ENCODE measurements around the gene SLC26A1. TPM values are rescaled to one million over a fixed set of nuclear protein-coding genes. Genes with fewer than 3 reads are reported as not detected.
A peak's percentile ranks its signal among the peaks of the same experiment; 100 is the strongest.

The SLC26A1 gene
- total and polyA plus RNA-seq, 2 of the 13 experiments (the other 11 are each of a cell fraction or from before 2014, with no cell fraction given), result 5.4 to 22.9 TPM

DNA sequence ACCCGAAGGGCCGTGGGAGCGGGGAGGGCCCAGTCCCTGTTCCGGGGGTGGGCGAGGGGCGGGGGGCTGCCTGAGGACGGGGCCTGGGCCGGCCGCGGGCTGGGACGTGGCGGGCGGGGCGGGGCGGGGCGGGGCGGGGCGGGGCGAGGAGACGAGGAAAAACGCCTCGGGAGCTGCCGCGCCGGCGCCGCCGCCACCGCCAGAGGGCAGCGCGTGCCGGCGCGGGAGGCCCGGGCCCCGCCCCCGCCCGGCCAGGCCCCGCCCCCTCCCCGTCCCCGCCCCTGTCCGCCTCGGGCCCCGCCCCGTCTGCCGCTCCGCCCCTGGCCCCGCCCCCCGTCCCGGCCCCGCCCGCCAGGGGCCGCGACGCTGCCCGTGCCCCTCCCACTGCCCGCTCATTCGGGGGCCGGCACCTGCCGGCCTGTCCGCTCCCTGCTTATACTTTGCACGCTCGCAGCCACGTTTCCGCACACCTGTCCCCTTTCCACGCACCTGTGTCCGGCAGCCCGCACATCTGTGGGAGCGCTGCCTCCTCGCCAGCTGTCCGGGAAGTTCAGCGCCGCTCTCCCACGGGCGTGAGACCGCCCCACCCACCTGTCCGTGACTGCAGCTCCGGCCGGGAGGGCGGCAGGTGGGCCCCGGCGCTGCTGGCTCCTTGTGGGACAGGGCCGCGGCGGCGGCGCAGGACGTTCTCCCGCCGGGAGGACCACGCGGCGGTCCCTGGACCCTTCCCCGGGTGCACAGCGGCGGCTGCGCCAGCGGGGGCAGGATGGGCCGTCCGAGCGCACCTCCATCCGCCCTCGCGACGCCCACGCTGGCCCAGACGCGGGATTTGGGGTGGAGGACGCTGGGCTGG is 16.6 kb upstream of the SLC26A1 start (continued):
- peak; percentile 86 for TF ChIP-seq DNMT1 (CRISPR knock-in tag; IDR thresholded peaks at IDR 0.05)
- peak; percentile 67; the same call in 1 of the 2 replicates for TF ChIP-seq ZFX (CRISPR knock-in tag; IDR thresholded peaks at IDR 0.05; ENCODE audit: low read depth)
- TF ChIP-seq, protein P1, sequence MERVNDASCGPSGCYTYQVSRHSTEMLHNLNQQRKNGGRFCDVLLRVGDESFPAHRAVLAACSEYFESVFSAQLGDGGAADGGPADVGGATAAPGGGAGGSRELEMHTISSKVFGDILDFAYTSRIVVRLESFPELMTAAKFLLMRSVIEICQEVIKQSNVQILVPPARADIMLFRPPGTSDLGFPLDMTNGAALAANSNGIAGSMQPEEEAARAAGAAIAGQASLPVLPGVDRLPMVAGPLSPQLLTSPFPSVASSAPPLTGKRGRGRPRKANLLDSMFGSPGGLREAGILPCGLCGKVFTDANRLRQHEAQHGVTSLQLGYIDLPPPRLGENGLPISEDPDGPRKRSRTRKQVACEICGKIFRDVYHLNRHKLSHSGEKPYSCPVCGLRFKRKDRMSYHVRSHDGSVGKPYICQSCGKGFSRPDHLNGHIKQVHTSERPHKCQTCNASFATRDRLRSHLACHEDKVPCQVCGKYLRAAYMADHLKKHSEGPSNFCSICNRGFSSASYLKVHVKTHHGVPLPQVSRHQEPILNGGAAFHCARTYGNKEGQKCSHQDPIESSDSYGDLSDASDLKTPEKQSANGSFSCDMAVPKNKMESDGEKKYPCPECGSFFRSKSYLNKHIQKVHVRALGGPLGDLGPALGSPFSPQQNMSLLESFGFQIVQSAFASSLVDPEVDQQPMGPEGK (CRISPR knock-in tag; IDR thresholded peaks at IDR 0.05), result peak; percentile 35; the same call in 1 of the 2 replicates
- TF ChIP-seq ZSCAN31 (CRISPR knock-in tag; IDR thresholded peaks at IDR 0.05; ENCODE audit: low read depth), result no peak
- no peak for TF ChIP-seq GTF3A (CRISPR knock-in tag; conservative IDR thresholded peaks at IDR 0.05)
- no peak for TF ChIP-seq SNRNP70 (IDR thresholded peaks at IDR 0.05; ENCODE audit: low read depth, low read length)
- peak; percentile 28; the same call in 1 of the 2 replicates for TF ChIP-seq MYC (CRISPR knock-in tag; IDR thresholded peaks at IDR 0.05; ENCODE audit: borderline replicate concordance)
- 0 out of 2 replicates have a peak, but pooled peaks have one; percentile 42 for TF ChIP-seq TMF1 (CRISPR knock-in tag; IDR thresholded peaks at IDR 0.05; ENCODE audit: low read depth)
- TF ChIP-seq ELF3 (CRISPR knock-in tag; IDR thresholded peaks at IDR 0.05), result 0 out of 2 replicates have a peak, but pooled peaks have one; percentile 21
- TF ChIP-seq YY1 (IDR thresholded peaks at IDR 0.05; ENCODE audit: insufficient read depth, insufficient replicate concordance, low read depth, low read length), result peak; percentile 18
- no peak for TF ChIP-seq ZNF354B (CRISPR knock-in tag; IDR thresholded peaks at IDR 0.05)
- TF ChIP-seq ATM (IDR thresholded peaks at IDR 0.05; ENCODE audit: borderline replicate concordance), result no peak
- TF ChIP-seq ZNF839 (CRISPR knock-in tag; IDR thresholded peaks at IDR 0.05; ENCODE audit: borderline replicate concordance), result peak; percentile 41; the same call in 1 of the 2 replicates
- 0 out of 2 replicates have a peak, but pooled peaks have one; percentile 12 for TF ChIP-seq ZNF138 (CRISPR knock-in tag; IDR thresholded peaks at IDR 0.05; ENCODE audit: low read depth)
- no peak for TF ChIP-seq NFYB (CRISPR knock-in tag; IDR thresholded peaks at IDR 0.05)
- no peak for TF ChIP-seq HHEX (CRISPR knock-in tag; IDR thresholded peaks at IDR 0.05)
- TF ChIP-seq, protein P2, sequence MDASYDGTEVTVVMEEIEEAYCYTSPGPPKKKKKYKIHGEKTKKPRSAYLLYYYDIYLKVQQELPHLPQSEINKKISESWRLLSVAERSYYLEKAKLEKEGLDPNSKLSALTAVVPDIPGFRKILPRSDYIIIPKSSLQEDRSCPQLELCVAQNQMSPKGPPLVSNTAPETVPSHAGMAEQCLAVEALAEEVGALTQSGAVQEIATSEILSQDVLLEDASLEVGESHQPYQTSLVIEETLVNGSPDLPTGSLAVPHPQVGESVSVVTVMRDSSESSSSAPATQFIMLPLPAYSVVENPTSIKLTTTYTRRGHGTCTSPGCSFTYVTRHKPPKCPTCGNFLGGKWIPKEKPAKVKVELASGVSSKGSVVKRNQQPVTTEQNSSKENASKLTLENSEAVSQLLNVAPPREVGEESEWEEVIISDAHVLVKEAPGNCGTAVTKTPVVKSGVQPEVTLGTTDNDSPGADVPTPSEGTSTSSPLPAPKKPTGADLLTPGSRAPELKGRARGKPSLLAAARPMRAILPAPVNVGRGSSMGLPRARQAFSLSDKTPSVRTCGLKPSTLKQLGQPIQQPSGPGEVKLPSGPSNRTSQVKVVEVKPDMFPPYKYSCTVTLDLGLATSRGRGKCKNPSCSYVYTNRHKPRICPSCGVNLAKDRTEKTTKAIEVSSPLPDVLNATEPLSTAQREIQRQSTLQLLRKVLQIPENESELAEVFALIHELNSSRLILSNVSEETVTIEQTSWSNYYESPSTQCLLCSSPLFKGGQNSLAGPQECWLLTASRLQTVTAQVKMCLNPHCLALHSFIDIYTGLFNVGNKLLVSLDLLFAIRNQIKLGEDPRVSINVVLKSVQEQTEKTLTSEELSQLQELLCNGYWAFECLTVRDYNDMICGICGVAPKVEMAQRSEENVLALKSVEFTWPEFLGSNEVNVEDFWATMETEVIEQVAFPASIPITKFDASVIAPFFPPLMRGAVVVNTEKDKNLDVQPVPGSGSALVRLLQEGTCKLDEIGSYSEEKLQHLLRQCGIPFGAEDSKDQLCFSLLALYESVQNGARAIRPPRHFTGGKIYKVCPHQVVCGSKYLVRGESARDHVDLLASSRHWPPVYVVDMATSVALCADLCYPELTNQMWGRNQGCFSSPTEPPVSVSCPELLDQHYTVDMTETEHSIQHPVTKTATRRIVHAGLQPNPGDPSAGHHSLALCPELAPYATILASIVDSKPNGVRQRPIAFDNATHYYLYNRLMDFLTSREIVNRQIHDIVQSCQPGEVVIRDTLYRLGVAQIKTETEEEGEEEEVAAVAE (CRISPR knock-in tag; IDR thresholded peaks at IDR 0.05; ENCODE audit: borderline replicate concordance), result no peak
- TF ChIP-seq HDAC6 (IDR thresholded peaks at IDR 0.05; ENCODE audit: low read depth, low read length), result no peak
- TF ChIP-seq ZNF614 (CRISPR knock-in tag; IDR thresholded peaks at IDR 0.05; ENCODE audit: borderline replicate concordance), result peak; percentile 5; the same call in 1 of the 2 replicates
- TF ChIP-seq, protein P3, sequence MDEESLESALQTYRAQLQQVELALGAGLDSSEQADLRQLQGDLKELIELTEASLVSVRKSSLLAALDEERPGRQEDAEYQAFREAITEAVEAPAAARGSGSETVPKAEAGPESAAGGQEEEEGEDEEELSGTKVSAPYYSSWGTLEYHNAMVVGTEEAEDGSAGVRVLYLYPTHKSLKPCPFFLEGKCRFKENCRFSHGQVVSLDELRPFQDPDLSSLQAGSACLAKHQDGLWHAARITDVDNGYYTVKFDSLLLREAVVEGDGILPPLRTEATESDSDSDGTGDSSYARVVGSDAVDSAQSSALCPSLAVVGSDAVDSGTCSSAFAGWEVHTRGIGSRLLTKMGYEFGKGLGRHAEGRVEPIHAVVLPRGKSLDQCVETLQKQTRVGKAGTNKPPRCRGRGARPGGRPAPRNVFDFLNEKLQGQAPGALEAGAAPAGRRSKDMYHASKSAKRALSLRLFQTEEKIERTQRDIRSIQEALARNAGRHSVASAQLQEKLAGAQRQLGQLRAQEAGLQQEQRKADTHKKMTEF (CRISPR knock-in tag; IDR thresholded peaks at IDR 0.05), result peak; percentile 32; the same call in 1 of the 2 replicates
- TF ChIP-seq HES4 (CRISPR knock-in tag; IDR thresholded peaks at IDR 0.05; ENCODE audit: borderline replicate concordance), result peak; percentile 12; the same call in 1 of the 2 replicates
- peak; percentile 23; the same call in 1 of the 2 replicates for TF ChIP-seq ZFY (CRISPR knock-in tag; IDR thresholded peaks at IDR 0.05)

Data from HepG2 (cell line).